Measurements from ENCODE around the gene TSPAN3. TPM values are rescaled to one million over a fixed set of nuclear protein-coding genes. Genes with fewer than 3 reads are reported as not detected.
A peak's percentile ranks its signal among the peaks of the same experiment; 100 is the strongest.

Gene TSPAN3
- total and polyA plus RNA-seq, 11 donors = 58.1 to 247 (median 133) TPM

DNA sequence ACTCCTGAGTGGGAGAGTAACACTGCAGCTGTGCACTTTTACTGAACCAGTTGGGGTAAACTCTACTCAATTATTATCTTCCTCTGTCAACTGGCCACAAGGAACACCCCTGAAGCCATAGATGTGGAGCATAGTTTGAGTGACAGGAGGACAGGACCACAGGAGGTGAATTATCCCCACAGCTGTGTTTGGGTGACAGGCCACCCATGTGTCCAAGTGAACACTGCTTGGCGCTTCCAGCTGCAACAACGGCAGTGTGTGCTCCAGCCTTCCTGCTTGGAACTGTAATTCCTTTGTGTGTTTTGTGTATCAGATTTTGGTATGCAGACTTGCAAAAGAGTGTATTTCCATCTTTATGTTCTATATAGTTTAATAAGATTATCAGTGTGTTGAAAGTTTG lies 20.2 kb upstream of the TSPAN3 start:
- DNase-seq = no peak
- 81 to 86% (median 83%) methylated on average over 2 of the region's 2 CpGs for WGBS, 4 donors

GRCh38 chr15:77087213-77087612 lies 16.3 kb upstream of the TSPAN3 start:
- intact Hi-C loops (cut with DNase I) = no loop called here
- no peaks in the 10 kb centered on the region for H3K9me3 ChIP-seq
- H3K27me3 ChIP-seq = no peaks in the 10 kb centered on the region
- peaks cover 0 to 12% (median 8%) of the 10 kb centered on the region in 12 donors for H3K4me1 ChIP-seq
- no peak overlapping the region for H3K27ac ChIP-seq
- no peak for DNase-seq
- no peaks in the 10 kb centered on the region for H3K36me3 ChIP-seq
- H3K4me3 ChIP-seq = no peak overlapping the region
- no peak for TF ChIP-seq POLR2A (IDR thresholded peaks at IDR 0.05)
- TF ChIP-seq, protein P1, sequence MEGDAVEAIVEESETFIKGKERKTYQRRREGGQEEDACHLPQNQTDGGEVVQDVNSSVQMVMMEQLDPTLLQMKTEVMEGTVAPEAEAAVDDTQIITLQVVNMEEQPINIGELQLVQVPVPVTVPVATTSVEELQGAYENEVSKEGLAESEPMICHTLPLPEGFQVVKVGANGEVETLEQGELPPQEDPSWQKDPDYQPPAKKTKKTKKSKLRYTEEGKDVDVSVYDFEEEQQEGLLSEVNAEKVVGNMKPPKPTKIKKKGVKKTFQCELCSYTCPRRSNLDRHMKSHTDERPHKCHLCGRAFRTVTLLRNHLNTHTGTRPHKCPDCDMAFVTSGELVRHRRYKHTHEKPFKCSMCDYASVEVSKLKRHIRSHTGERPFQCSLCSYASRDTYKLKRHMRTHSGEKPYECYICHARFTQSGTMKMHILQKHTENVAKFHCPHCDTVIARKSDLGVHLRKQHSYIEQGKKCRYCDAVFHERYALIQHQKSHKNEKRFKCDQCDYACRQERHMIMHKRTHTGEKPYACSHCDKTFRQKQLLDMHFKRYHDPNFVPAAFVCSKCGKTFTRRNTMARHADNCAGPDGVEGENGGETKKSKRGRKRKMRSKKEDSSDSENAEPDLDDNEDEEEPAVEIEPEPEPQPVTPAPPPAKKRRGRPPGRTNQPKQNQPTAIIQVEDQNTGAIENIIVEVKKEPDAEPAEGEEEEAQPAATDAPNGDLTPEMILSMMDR (IDR thresholded peaks at IDR 0.05) = no peak
- no peak for ATAC-seq
- WGBS, 4 donors = 83 to 100% (median 89%) methylated on average over 2 of the region's 2 CpGs

More for the DNA sequence above, 20.2 kb upstream of the TSPAN3 start:
- H3K4me3 ChIP-seq = no peak overlapping the region
- no peak for ATAC-seq
- H3K9me3 ChIP-seq = no peaks in the 10 kb centered on the region
- TF ChIP-seq, protein P1 (IDR thresholded peaks at IDR 0.05) = no peak
- no peak for TF ChIP-seq POLR2A (IDR thresholded peaks at IDR 0.05)
- no peaks in the 10 kb centered on the region for H3K27me3 ChIP-seq
- H3K36me3 ChIP-seq = no peaks in the 10 kb centered on the region
- no peak overlapping the region for H3K27ac ChIP-seq
- H3K4me1 ChIP-seq = no peaks in the 10 kb centered on the region
- intact Hi-C loops (cut with DNase I) = no loop called here

GRCh38 chr15:77085297-77085696 lies 14.4 kb upstream of the TSPAN3 start:
- 33 to 82% (median 59%) methylated on average over 2 of the region's 2 CpGs for WGBS, 4 donors
- Histone ChIP-seq H3K27ac (peak overlapping the region in 1 of 12 donors; percentile 32), H3K4me1 (peaks cover 0 to 12% (median 8%) of the 10 kb centered on the region in 12 donors), H3K27me3 (no peaks in the 10 kb centered on the region), H3K9me3 (no peaks in the 10 kb centered on the region), H3K4me3 (no peak overlapping the region), H3K36me3 (no peaks in the 10 kb centered on the region)
- ATAC-seq = no peak
- TF ChIP-seq, protein P1 (IDR thresholded peaks at IDR 0.05) = no peak
- TF ChIP-seq POLR2A (IDR thresholded peaks at IDR 0.05) = no peak
- DNase-seq = no peak
- intact Hi-C loops (cut with DNase I) = no loop called here

DNA sequence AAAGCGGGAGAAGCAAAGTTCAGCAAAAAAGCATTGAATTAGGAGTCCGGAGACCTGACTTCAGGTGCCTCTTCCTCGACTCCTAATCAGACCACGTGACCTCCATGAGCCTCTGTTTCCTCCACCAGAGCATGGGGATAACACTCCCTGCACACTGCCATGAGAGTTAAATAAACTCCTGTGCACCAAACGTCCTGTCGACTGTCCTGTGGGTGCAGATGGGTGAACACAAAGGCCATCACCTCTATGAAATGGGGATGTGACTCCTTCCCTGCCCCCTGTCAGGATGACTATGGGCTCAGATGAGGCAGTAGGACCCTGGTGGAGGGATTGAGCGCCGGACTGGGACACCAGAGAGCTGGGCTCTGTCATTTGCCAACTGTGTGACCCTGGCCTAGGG lies 13.5 kb upstream of the TSPAN3 start:
- peak overlapping the region in 1 of 12 donors; percentile 47 for H3K27ac ChIP-seq
- TF ChIP-seq, protein P1 (IDR thresholded peaks at IDR 0.05) = no peak
- no peak for TF ChIP-seq POLR2A (IDR thresholded peaks at IDR 0.05)
- no peaks in the 10 kb centered on the region for H3K9me3 ChIP-seq
- ATAC-seq = no peak
- no peaks in the 10 kb centered on the region for H3K27me3 ChIP-seq
- DNase-seq = no peak
- whole genome bisulfite sequencing, 4 donors = 86 to 91% (median 89%) methylated on average over 8 of the region's 8 CpGs
- no peak overlapping the region for H3K4me3 ChIP-seq
- H3K36me3 ChIP-seq = no peaks in the 10 kb centered on the region
- peaks cover 0 to 12% (median 8%) of the 10 kb centered on the region in 12 donors for H3K4me1 ChIP-seq
- intact Hi-C loops (cut with DNase I) = no loop called here
